Measurements from ENCODE around the gene PIGQ. TPM values are rescaled to one million over a fixed set of nuclear protein-coding genes. Genes with fewer than 3 reads are reported as not detected.

Gene PIGQ
- total and polyA plus RNA-seq, 2 of the 8 experiments (the other 6 are each of a cell fraction or from before 2014, with no cell fraction given), result 36.0 to 49.2 TPM

DNA sequence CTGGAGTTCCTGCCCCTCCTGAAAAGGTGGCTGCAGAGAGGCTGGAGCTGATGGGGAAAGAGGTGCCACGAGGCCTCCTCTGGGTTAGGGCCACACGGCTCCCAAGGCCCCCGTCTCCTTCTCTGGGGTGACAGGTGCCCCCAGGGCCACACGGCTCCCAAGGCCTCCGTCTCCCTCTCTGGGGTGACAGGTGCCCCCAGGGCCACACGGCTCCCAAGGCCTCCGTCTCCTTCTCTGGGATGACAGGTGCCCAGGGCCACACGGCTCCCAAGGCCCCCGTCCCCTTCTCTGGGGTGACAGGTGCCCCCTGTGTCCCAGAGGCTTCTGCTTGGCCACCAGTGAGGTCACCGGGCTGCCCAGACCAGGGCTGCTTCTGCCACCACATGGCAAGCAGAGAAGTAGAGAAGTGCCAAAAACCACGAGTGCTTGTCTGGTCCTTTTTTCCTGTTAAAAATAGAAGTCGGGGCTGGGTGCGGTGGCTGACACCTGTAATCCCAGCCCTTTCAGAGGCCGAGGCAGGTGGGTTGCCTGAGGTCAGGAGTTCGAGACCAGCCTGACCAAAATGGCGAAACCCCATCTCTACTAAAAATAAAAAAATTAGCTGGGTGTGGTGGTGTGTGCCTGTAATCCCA lies 38.2 kb upstream of the PIGQ start:
- Histone ChIP-seq H4K91ac (replicated peaks; ENCODE audit: insufficient read length, low read length) (no peak overlapping the region), H3K4me3 (ENCODE audit: extremely low read depth in 1 of 4, insufficient read depth in 2 of 4, low read depth in 3 of 4, low read length in 4 of 4) (no peak overlapping the region), H2AK5ac (ENCODE audit: low read depth, low read length) (no peak overlapping the region), H3K18ac (ENCODE audit: extremely low read depth, low read length) (no peak overlapping the region), H3K79me1 (ENCODE audit: low read depth, low read length) (peaks cover 16% of the 10 kb centered on the region), H4K20me1 (replicated peaks in 1 of 2; ENCODE audit: control insufficient read depth in 1 of 2, insufficient read depth in 2 of 2, low read length in 2 of 2) (peaks cover 13 to 38% of the 10 kb centered on the region in 2 experiments), H2BK5ac (ENCODE audit: low read depth, low read length) (no peak overlapping the region), H3K36me3 (ENCODE audit: control insufficient read depth in 2 of 4, insufficient read depth in 4 of 4, low read length in 3 of 4) (no peaks in the 10 kb centered on the region; a peak in 1 of 8 replicates), H3K27me3 (replicated peaks in 1 of 4; ENCODE audit: control insufficient read depth in 3 of 4, extremely low read depth in 1 of 4, insufficient read depth in 3 of 4, low read length in 3 of 4) (no peaks in the 10 kb centered on the region), H2BK15ac (ENCODE audit: low read length) (no peak overlapping the region), H4K5ac (ENCODE audit: insufficient read length, low read depth, low read length) (no peak overlapping the region), H3K4me1 (replicated peaks in 1 of 4; ENCODE audit: control insufficient read depth in 3 of 4, insufficient read depth in 4 of 4, low read length in 3 of 4) (peaks cover 0 to 13% (median 6%) of the 10 kb centered on the region in 4 experiments; a peak in 5 of 7 replicates), H3K23me2 (ENCODE audit: low read depth, low read length) (peaks cover 4% of the 10 kb centered on the region; the same call in 1 of the 2 replicates), H2AFZ (ENCODE audit: low read length) (no peak overlapping the region), H2BK20ac (ENCODE audit: low read length) (no peak overlapping the region), H3K56ac (replicated peaks; ENCODE audit: insufficient read length, low read depth, low read length) (no peak overlapping the region), H3K23ac (ENCODE audit: insufficient read length) (no peak overlapping the region), H2BK120ac (replicated peaks; ENCODE audit: low read depth, low read length) (no peak overlapping the region), H3K9me3 (ENCODE audit: insufficient read depth in 2 of 2, low read depth in 1 of 2, low read length in 1 of 2) (no peaks in the 10 kb centered on the region), H4K8ac (ENCODE audit: extremely low read depth, insufficient read depth, low read length) (no peak overlapping the region), H2BK12ac (ENCODE audit: low read depth, low read length) (no peak overlapping the region), H3K4me2 (ENCODE audit: insufficient read depth in 1 of 2, low read depth in 2 of 2, low read length in 2 of 2) (no peak overlapping the region), H3K27ac (ENCODE audit: low read depth, low read length) (no peak overlapping the region), H3K14ac (ENCODE audit: insufficient read length) (no peak overlapping the region), H3K79me2 (ENCODE audit: control insufficient read depth in 1 of 2, insufficient read depth in 2 of 2, low read length in 2 of 2) (peaks cover 6 to 58% of the 10 kb centered on the region in 2 experiments; a peak in 3 of 4 replicates), H3K4ac (replicated peaks; ENCODE audit: insufficient read length, low read depth, low read length) (no peak overlapping the region), H3K9ac (replicated peaks in 1 of 4; ENCODE audit: extremely low read depth in 1 of 4, low read depth in 3 of 4, low read length in 3 of 4) (no peak overlapping the region)
- ChIA-PET CTCF (ENCODE audit: partially characterized antibody) (interaction anchor here (1.1 to 3.0 kb wide), 6 partner anchors 8 to 83 kb away, joined by 4 to 14 read pairs (median 5); no protein-coding TSS in a partner anchor), POLR2A (ENCODE audit: partially characterized antibody) (interaction anchor here (0.8 to 1.9 kb wide), 3 partner anchors 9 to 42 kb away, joined by 4 to 6 read pairs (median 4); no protein-coding TSS in a partner anchor)
- FAIRE-seq (no peak), DNase-seq (ENCODE audit: low read depth in 1 of 2, low spot score in 2 of 2) (no peak)
- 92% methylated on average over 16 of the region's 16 CpGs; no CpG with 5 or more reads in 1 of the 2 experiments for WGBS, 2 experiments (ENCODE audit: extremely low coverage in 1 of 2, insufficient coverage in 1 of 2, insufficient read length in 1 of 2, insufficient replicate concordance in 2 of 2, low coverage in 1 of 2, low lambda C conversion rate in 2 of 2, missing lambda C conversion rate in 1 of 2)
- no peak for TF ChIP-seq EP300 (IDR thresholded peaks at IDR 0.05; ENCODE audit: borderline replicate concordance in 1 of 2, low read depth in 2 of 2, low read length in 2 of 2)
- no peak for TF ChIP-seq POLR2AphosphoS5 (IDR thresholded peaks at IDR 0.05; ENCODE audit: low read depth, low read length)
- TF ChIP-seq SUZ12 (IDR thresholded peaks at IDR 0.05; ENCODE audit: low read length), result no peak
- TF ChIP-seq SIRT6 (IDR thresholded peaks at IDR 0.05; ENCODE audit: low read length), result no peak
- no peak for TF ChIP-seq EGR1 (IDR thresholded peaks at IDR 0.05; ENCODE audit: borderline replicate concordance, low read depth, low read length)
- TF ChIP-seq, protein P1, sequence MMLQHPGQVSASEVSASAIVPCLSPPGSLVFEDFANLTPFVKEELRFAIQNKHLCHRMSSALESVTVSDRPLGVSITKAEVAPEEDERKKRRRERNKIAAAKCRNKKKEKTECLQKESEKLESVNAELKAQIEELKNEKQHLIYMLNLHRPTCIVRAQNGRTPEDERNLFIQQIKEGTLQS (IDR thresholded peaks at IDR 0.05; ENCODE audit: insufficient read depth, low read depth, low read length), result no peak
- TF ChIP-seq SP1 (IDR thresholded peaks at IDR 0.05; ENCODE audit: low read depth, low read length), result no peak
- no peak for TF ChIP-seq HDAC6 (IDR thresholded peaks at IDR 0.05; ENCODE audit: low read depth, low read length)
- no peak for TF ChIP-seq GTF2F1 (IDR thresholded peaks at IDR 0.05; ENCODE audit: borderline replicate concordance, low read depth, low read length)
- no peak for TF ChIP-seq TEAD4 (IDR thresholded peaks at IDR 0.05; ENCODE audit: low read depth, low read length)

Data from H1 (cell line).